Activated CD4-positive, alpha-beta memory T cell treated with anti-CD3 and anti-CD28 coated beads, Interleukin-2, amount 10 ng/mL, durations not matched to agents 7 days and 5 days (primary cell): ENCODE results near the gene THAP6. TPM values are rescaled to one million over a fixed set of nuclear protein-coding genes. Genes with fewer than 3 reads are reported as not detected.

ENCODE experiments used
- CTCF ChIA-PET: fragments of 350-600 bp; sonication (Branson Sonifier 250); formaldehyde crosslinking; loops from one replicate; lab custom pipeline; 2021; ENCODE audit warnings: antibody characterized with exemption, inconsistent platforms; lab: Charles Lee
- POLR2A ChIA-PET: fragments of 350-600 bp; sonication (Branson Sonifier 250); formaldehyde crosslinking; loops from one replicate; lab custom pipeline; 2021; ENCODE audit warnings: antibody characterized with exemption; lab: Charles Lee
- DNase-seq: peaks from one replicate; pipeline ENCODE4 v3.0.0-alpha.2; 2020
- H3K27ac Mint-ChIP-seq: one replicate; pipeline ENCODE4 v1.8.0; 2021; ENCODE audit warnings: mild to moderate bottlenecking, mixed read lengths
- H3K27me3 Mint-ChIP-seq: one replicate; pipeline ENCODE4 v1.8.0; 2021; ENCODE audit warnings: mixed read lengths
- H3K36me3 Mint-ChIP-seq: one replicate; pipeline ENCODE4 v1.8.0; 2021; ENCODE audit warnings: low read depth, mixed read lengths
- H3K4me1 Mint-ChIP-seq: one replicate; pipeline ENCODE4 v1.8.0; 2021; ENCODE audit warnings: mixed read lengths
- H3K4me3 Mint-ChIP-seq: one replicate; pipeline ENCODE4 v1.8.0; 2021; ENCODE audit warnings: mild to moderate bottlenecking, mixed read lengths
- H3K9me3 Mint-ChIP-seq: one replicate; pipeline ENCODE4 v1.8.0; 2021; ENCODE audit warnings: mixed read lengths
- total RNA-seq, 2 experiments: library from RNA; stranded (reverse); gene quantifications; one replicate each; pipeline ENCODE4 v1.2.3, GENCODE V29; 2021

Gene THAP6
- total RNA-seq, 2 experiments from 2014 or later: 25.3 to 26.6 TPM

DNA sequence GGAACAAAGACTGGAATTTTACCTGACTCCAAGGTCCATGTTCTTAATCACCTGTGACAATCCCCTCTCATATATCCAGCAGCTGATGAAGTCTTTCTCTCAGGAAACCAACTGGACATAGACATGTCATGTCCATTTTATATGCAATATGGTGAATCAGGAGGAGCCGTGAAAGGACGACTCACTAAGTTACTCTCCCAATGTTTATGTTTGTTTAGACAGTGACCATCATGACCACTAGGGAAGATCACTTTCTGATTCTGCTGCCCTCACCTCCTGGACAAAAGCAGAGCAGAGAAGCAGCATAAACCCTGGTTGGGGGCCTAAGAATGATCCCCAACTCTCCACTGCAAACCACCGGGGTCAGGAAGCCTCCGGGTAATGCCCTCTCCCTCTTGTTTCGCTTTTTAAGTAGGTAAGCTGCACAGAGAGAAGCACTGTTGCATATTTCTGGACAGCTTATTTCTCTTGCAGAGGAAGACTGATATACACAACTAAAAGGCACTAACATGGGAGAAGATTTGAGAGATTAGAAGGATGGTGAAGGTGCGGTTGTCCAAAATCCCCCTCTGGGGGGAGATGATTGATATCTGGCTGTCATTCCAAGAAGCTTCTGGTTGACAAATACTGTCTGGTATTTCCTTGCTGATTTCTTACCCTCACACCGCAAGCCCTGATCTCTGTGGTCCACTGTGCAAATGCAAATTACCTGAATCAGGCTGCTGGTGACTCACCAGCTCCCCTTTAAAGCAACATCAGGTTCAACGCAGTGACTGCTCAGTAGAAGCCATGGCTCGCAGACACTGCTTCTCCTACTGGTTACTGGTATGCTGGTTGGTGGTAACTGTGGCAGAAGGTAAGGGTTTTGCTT is 41.3 kb downstream of the THAP6 start, which contains the start of gene ODAPH:
Gene ODAPH (plus strand): TSS at position 773 of the 871 bp plus-strand sequence. CDS start 17 bp downstream, at position 790.
- Mint-ChIP-seq H3K4me1 (peaks cover 31% of the 10 kb centered on the region), H3K9me3 (no peaks in the 10 kb centered on the region), H3K27ac (peak within 1 kb of the TSS; percentile 64), H3K27me3 (peaks cover 11% of the 10 kb centered on the region), H3K36me3 (peaks cover 3% of the 10 kb centered on the region), H3K4me3 (peak within 1 kb of the TSS; percentile 31)
- CTCF ChIA-PET: interaction anchor here (0.8 to 1.5 kb wide), 4 partner anchors 41 to 512 kb away, joined by 3 to 5 read pairs (median 4); partner anchors contain the start of genes RCHY1, THAP6 and USO1
- DNase-seq: peak; percentile 71
- POLR2A ChIA-PET: interaction anchor here (0.7 to 3.2 kb wide), 5 partner anchors 15 to 168 kb away, joined by 3 to 34 read pairs (median 4); partner anchors contain the start of genes G3BP2, RCHY1, THAP6 and USO1

GRCh38 chr4:75557696-75558095 is 43.4 kb downstream of the THAP6 start:
- CTCF ChIA-PET: interaction anchor here (0.6 to 2.1 kb wide), 2 partner anchors 270 to 290 kb away, joined by 3 to 5 read pairs; no protein-coding TSS in a partner anchor
- peaks cover 34% of the 10 kb centered on the region for H3K4me1 Mint-ChIP-seq
- POLR2A ChIA-PET: interaction anchor here (3.2 kb wide), 1 partner anchor 44 kb away, joined by 34 read pairs; the partner anchor contains the start of genes RCHY1 and THAP6
- no peak for DNase-seq
- H3K9me3 Mint-ChIP-seq: no peaks in the 10 kb centered on the region
- H3K36me3 Mint-ChIP-seq: peaks cover 3% of the 10 kb centered on the region
- H3K27me3 Mint-ChIP-seq: peaks cover 16% of the 10 kb centered on the region
- no peak overlapping the region for H3K4me3 Mint-ChIP-seq
- H3K27ac Mint-ChIP-seq: no peak overlapping the region

DNA sequence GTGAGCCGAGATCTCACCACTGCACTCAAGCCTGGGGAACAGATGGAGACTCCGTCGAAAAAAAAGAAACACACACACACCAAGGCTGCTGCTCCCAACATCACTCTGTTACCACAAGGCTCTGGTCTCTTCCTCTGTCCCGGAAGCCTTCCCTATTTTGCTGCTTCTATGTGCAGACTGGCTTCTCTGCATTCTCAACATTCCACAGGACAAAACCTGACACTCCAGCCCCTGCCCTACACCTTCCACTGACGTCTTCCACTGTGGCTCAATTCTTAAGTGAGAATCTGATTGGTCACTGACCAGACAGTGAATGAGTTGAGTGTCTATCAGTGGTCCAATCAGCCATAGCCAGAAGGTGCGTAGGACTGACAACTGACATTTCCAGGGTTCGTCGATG is 47.5 kb downstream of the THAP6 start:
- H3K4me1 Mint-ChIP-seq: peaks cover 30% of the 10 kb centered on the region
- DNase-seq: no peak
- H3K4me3 Mint-ChIP-seq: no peak overlapping the region
- H3K9me3 Mint-ChIP-seq: no peaks in the 10 kb centered on the region
- H3K27ac Mint-ChIP-seq: no peak overlapping the region
- POLR2A ChIA-PET: no interaction called here
- CTCF ChIA-PET: interaction anchor here (0.7 kb wide), 2 partner anchors 424 to 1337 kb away, joined by 3 to 4 read pairs; no protein-coding TSS in a partner anchor
- H3K27me3 Mint-ChIP-seq: peaks cover 24% of the 10 kb centered on the region
- H3K36me3 Mint-ChIP-seq: peaks cover 3% of the 10 kb centered on the region

DNA sequence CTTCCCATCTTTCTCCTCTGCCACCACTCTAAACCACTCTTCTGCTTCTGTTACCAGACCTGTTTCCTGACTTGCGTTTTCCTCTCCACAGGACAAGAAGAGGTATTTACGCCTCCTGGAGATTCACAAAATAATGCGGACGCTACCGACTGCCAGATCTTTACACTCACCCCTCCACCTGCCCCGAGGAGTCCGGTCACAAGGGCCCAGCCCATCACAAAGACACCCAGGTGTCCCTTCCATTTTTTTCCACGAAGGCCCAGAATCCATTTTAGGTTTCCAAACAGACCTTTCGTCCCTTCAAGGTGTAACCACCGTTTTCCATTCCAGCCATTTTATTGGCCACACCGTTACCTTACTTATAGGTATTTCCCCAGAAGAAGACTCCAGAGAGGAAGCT is 49.8 kb downstream of the THAP6 start:
- Mint-ChIP-seq H3K27ac (no peak overlapping the region), H3K36me3 (no peaks in the 10 kb centered on the region)

GRCh38 chr4:75565481-75565880 is 51.2 kb downstream of the THAP6 start:
- no peaks in the 10 kb centered on the region for H3K36me3 Mint-ChIP-seq
- CTCF ChIA-PET: interaction anchor here (1.0 kb wide), 1 partner anchor 282 kb away, joined by 3 read pairs; no protein-coding TSS in a partner anchor
- POLR2A ChIA-PET: no interaction called here
- no peak overlapping the region for H3K4me3 Mint-ChIP-seq
- H3K4me1 Mint-ChIP-seq: peaks cover 20% of the 10 kb centered on the region
- no peak for DNase-seq
- peaks cover 15% of the 10 kb centered on the region for H3K27me3 Mint-ChIP-seq
- no peaks in the 10 kb centered on the region for H3K9me3 Mint-ChIP-seq
- no peak overlapping the region for H3K27ac Mint-ChIP-seq

More for the DNA sequence above, 49.8 kb downstream of the THAP6 start:
- Mint-ChIP-seq H3K9me3 (no peaks in the 10 kb centered on the region), H3K4me1 (peaks cover 20% of the 10 kb centered on the region), H3K4me3 (no peak overlapping the region), H3K27me3 (peaks cover 20% of the 10 kb centered on the region)
- ChIA-PET POLR2A (no interaction called here), CTCF (interaction anchor here (1.5 kb wide), 1 partner anchor 284 kb away, joined by 3 read pairs; no protein-coding TSS in a partner anchor)
- no peak for DNase-seq

- ChIA-PET POLR2A (no interaction called here), CTCF (interaction anchor here (1.3 kb wide), 1 partner anchor 51 kb away, joined by 4 read pairs; no protein-coding TSS in a partner anchor)
- no peak overlapping the region for H3K4me3 Mint-ChIP-seq
- no peak overlapping the region for H3K27ac Mint-ChIP-seq
- H3K9me3 Mint-ChIP-seq: no peaks in the 10 kb centered on the region
- H3K4me1 Mint-ChIP-seq: peaks cover 18% of the 10 kb centered on the region
- H3K36me3 Mint-ChIP-seq: no peaks in the 10 kb centered on the region
- no peak for DNase-seq
- H3K27me3 Mint-ChIP-seq: peaks cover 15% of the 10 kb centered on the region
Measured at GRCh38 chr4:75566911-75567310, 52.6 kb downstream of the THAP6 start.

DNA sequence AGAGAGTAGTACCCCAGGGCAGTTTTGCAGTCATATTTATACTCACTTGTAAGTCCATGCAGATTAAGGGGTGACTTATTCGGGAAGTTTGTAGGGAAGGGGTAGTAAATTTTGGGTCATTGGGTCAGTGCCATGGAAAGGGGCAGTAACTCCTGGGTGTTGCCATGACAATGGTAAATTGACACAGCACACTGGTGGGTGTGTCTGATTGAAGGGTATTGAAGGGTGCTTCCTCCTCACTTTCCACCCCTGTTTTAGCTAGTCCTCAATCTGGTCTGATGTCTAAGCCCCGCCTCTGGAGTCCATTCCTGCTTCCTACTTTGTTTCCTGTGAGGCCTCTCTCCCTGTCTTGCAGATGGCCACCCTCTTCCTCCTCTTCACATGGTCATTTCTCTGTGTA is 53.5 kb downstream of the THAP6 start:
- Mint-ChIP-seq H3K36me3 (no peaks in the 10 kb centered on the region), H3K9me3 (no peaks in the 10 kb centered on the region), H3K27ac (no peak overlapping the region), H3K27me3 (peaks cover 18% of the 10 kb centered on the region), H3K4me1 (peaks cover 16% of the 10 kb centered on the region), H3K4me3 (no peak overlapping the region)
- ChIA-PET CTCF (no interaction called here), POLR2A (no interaction called here)
- no peak for DNase-seq

Other genes starting within 250 kb of the THAP6 start
- gene RCHY1, start 70 bp upstream of the THAP6 start, total RNA-seq: 10 to 100 TPM; 35.6 to 35.7 TPM
- 1 to 10 TPM; 1.9 to 3.5 TPM for gene ODAPH, start 41.6 kb downstream of the THAP6 start, total RNA-seq
- 1 to 10 TPM; 1.3 to 1.4 TPM for gene CDKL2, start 116.1 kb downstream of the THAP6 start, total RNA-seq
- gene G3BP2, start 158.9 kb downstream of the THAP6 start, total RNA-seq: 100 to 1,000 TPM; 185 to 187 TPM
- gene USO1, start 210.1 kb downstream of the THAP6 start, total RNA-seq: 10 to 100 TPM; 43.4 to 45.9 TPM